GM19351 (cell line): ENCODE results near the gene CTPS2.
"Not testable (repeated sequence)": the region's sequence is repeated elsewhere in the genome, so short reads cannot be mapped to it uniquely, and the experiment has no call there.

ENCODE experiments used
- ATAC-seq: cut with Tn5 transposase; IDR thresholded peaks from one replicate; pipeline ENCODE4 v1.9.1; 2021; ENCODE audit warnings: mild to moderate bottlenecking, moderate library complexity; ENCODE audit not compliant: unreplicated experiment

The CTPS2 gene

DNA sequence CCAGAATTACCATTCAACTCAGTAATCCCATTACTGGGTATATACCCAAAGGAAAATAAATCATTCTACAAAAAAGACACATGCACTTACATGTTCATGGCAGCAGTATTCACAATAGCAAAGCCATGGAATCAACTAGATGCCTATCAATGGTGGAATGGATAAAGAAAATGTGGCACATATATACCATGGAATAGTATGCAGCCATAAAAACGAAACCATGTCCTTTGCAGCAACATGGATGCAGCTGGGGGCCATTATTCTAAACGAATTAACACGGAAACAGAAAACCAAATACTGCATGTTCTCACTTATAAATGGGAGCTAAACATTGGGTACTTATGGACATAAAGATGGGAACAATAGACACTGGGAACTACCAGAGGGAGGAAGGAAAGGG lies 101.8 kb downstream of the CTPS2 start:
- not testable (repeated sequence) for ATAC-seq

DNA sequence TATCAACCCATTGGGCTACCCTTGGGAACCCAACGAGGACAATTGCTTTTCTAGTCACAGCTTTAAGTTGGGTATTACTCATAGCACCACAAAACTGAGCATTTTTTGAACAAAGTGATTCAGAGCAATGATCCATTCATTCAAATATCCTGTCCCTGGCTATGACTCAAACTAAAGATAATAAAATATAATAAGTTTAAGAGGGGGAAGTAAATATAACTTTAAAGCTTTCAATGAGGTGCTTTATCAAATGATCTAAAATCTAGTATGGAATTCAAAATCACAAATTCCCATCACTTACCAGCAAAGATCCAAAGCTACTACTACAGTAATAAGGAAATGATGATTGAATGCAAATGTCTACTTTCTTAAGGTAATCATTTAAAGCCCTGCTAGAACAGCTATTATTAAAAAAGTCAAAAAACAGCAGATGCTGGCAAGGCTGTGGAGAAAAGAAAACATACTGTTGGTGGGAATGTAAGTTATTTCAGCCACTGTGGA lies 102.3 kb downstream of the CTPS2 start:
- ATAC-seq, result no peak

DNA sequence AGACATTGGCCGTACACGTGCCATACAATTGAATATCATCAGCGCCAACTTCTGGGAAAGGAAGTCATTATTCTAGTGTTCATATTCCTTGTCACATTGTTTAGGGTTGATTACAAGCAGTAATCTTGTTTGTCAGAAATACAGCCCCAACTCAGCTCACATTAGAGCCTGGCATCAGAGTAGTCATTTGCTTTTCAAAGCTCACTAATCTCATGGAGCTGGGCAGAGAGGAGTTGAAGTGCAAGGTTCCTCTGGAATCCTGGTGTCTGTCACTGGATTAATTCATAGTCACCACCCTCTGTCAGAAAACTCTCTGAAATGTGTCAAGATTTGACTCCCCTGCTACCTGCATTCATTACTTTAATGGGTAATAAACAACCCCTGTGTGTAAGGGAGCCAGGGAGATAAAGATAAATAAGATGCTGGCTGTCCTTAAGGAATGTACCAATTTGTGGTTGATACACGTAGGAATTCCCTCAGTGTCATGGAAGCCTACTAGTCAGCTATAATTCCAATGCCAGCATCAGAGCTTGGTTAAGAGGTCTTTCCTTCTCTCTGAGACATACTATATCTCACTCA lies 106.2 kb downstream of the CTPS2 start:
- ATAC-seq, result no peak

DNA sequence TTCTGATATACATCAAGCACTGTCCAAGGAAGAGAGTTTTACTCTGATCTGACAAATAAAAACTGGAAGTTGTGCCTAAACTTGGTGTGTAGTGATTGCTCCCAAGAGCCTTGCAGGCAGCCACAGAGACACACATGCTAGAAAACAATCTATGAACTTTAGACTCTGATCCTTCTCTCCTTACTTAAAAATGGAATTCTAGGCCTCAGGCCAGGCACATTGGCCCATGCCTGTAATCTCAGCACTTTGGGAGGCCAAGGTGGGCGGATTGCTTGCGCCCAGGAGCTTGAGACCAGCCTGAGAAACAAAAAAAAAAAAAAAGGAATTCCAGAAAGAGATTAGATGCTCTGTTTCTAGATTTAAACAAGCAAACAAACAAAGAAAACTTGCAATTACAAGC lies 108.1 kb downstream of the CTPS2 start:
- no peak for ATAC-seq

DNA sequence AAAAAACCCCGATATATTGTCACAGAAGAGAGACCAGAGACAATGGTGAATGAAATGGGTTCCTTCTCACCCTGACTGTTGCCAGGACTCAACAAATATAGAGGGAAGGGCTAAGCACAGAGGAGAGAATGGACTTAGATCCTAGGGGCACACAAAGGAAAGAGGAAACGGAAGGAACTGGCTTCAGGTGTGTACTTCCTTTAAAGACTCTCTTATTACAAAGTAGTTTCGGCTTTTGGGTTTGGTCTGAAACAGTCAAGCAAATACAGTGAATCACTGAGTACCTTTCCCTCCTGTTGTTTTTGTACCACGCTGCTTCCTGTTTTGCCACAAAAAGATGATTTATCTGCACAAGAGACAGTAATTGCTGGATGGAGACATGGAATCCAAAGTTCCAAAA lies 108.6 kb downstream of the CTPS2 start:
- no peak for ATAC-seq

DNA sequence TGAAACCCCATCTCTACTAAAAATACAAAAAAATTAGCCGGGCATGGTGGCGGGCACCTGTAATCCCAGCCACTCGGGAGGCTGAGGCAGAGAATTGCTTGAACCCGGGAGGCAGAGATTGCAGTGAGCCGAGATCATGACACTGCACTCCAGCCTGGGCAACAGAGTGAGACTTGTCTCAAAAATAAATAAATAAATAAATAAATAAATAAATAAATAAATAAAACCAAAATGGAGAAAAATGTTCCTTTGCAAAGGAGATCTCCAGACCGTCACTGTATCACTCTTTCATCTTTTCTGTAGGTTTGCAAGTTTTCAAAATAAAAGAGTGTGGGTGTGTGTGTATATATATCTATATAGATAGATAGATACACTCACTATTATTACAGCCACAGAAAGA lies 109.2 kb downstream of the CTPS2 start:
- ATAC-seq, result not testable (repeated sequence)

DNA sequence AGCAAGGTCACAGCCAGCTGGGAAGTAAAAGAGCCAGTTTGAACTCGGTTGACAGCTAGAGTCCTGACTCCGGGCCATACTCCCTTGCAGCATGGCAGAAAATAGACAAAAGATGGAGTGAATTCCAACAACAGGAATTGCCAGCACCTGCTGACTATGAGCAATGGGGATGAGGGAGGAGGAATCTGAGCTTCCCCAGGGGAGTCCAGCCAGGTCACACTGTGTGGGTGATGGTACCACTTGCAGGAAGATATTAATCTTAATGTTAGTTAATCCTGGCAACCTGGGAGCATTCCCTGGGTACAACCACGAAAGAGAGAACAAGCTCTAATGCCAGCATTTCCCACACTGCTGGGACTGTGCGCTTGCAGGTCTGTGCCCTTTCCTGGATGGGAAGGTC lies 110.6 kb downstream of the CTPS2 start:
- no peak for ATAC-seq

DNA sequence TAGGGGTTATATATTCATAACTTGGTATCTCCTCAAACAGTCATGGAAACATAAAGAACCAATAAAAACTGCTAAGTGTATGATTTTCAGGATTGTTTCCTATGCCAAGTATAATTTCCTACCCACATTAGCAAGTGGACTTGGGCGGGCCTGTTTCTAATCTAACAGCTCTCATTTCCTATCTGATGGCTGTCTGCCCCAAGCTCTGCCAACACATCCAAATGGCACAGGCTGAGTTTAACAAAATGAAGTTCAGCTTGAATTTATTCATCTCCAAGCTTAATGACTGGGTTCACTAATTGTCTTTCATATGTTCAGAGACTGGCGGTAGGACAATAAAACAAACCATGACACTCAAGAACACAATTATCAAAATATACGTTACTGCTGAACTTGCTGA lies 118.0 kb downstream of the CTPS2 start:
- no peak for ATAC-seq

DNA sequence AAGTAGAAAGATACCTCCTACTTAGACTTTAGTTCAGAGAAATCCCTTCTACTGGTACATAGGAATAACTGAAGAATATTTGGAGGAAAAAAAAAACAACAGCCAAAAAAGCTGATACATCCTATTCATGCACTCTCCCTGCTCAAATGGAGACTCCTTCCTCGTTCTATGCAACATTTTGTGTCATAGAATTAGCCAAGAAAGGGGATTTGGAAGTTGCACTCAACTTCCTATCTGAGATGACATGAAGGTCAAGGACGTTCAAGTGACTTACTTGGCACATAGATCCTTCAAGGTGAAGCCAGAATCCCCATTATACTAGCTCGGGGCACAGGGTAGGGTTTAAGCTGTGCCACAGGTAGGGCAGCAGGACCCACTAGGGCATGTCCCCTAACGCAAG lies 118.7 kb downstream of the CTPS2 start:
- no peak for ATAC-seq

DNA sequence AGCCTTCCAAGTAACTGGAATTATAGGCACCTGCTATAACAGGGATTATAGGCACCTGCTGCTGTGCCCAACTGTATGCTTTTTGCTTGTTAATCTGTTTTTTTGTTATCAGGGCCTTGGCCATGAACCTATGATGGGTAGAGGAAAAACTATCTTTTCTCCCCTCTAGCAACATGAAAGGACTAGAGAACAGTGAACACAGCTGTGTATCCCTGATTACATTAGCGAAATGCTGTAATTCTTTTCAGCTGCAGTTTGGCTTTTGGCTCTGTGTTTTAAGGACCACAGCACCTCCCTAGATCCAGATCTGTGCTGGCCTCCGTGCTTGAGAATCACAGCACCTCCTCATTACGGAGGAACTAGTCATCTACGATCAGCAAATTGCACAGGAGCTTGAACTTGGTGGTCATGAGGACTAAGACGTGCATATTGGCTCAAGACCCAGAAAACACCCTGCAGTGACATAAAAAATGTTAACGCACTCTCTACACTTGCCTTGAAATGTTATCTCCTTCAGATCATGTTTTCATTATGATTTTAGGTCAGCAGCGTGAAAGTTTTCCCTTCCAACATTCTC lies 120.2 kb downstream of the CTPS2 start:
- no peak for ATAC-seq

DNA sequence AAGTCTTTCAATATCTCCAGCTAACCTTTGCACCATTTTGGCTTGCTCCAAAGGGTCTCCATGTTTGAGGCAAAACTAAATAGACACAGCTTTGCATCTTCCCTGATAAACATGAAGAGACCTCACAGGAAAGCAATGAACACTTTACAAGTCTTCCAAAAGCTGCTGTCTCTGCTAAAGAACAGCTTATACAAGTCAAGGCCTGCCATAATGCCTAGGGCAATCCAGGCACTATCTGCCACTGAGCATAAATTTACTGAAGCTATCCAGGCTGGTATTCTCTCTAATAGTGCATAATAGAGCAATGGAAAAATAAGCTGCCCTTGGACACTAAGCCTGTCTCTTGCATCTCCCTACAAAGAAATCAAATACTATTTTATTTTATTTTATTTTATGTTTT lies 122.6 kb downstream of the CTPS2 start:
- ATAC-seq, result no peak

DNA sequence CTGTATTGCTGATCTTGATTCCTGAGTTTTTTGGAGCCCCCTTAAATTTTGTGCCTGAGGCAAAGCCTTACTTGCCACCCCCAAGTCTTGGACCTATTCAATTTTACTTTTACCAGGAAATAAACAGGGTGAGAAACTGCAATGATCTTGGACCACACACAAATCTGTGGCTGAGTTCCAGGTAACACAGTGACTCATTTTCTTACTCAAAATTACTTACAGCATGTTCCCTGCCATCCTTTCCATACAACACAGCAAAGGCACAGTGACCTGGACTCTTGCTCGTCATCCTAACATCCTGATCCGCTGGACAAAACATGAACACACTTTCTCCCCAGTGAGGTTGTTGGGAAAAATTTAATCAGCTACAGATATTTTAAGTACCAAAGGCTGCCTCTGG lies 123.3 kb downstream of the CTPS2 start:
- no peak for ATAC-seq

DNA sequence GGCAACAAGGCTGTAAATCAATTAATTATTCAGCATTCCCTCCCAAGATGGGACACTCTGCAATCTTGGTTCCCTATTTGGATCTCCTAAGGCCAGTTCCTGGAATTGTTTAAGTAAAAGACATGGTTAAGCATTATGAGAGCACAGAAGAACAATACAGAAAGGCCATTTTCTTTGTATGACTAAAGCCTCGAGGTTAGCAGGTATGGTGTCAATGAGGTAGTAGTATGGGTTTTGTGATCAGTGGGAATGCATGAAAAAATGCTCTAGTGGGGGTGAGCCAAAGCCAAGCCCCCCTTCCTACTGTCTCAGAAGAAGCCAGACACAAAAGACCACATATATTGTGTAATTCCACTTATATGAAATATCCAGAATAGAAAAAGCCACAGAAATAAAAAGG lies 124.2 kb downstream of the CTPS2 start:
- no peak for ATAC-seq

DNA sequence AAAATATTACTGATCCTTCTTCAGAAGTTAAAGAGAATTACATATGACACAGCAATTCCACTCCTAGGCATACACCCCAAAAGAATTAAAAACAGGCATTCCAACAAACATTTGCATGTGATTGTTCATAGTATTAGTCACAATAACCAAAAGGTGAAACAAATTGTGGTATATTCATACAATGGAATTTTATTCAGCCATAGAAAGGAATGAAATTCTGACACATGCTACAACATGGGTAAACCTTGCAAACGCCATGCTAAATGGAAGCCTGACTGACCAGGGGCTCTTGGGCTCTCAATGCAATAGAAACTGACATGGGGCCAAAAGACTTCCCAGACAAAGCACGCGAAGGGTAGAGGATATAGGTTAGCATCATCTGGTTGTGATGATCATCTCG lies 124.6 kb downstream of the CTPS2 start:
- no peak for ATAC-seq

DNA sequence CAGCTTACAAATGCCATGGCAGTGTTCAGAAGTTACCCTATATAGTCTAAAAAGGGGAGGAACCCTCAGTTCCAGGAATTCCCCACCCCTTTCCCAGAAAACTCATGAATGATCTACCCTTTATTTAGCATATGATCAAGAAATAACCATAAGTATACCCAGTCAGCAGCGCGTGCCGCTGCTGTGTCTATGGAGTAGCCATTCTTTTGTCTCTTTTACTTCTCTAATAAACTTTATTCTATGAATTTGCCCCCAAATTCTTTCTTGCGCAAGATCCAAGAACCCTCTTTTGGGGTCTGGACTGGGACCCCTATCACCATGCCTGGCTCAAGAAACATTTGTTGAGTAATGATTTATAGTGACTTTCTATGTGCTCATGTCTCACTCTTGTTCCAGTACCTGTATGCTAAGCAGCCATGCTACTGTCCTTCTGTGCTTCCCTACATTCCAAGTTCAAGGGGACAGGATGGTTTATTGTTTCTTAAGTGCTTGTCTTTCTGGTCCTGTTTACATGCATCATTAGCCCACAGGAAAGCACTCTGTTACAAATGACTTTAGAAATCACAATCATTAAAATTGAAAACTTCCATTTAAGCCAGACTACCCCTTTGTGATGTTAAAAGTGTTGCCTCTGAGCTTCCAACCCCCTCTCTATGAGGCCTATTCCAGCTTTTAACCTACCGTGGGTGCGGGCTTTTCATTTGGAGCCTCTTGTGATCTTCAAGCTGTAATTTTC lies 125.9 kb downstream of the CTPS2 start:
- ATAC-seq, result no peak

DNA sequence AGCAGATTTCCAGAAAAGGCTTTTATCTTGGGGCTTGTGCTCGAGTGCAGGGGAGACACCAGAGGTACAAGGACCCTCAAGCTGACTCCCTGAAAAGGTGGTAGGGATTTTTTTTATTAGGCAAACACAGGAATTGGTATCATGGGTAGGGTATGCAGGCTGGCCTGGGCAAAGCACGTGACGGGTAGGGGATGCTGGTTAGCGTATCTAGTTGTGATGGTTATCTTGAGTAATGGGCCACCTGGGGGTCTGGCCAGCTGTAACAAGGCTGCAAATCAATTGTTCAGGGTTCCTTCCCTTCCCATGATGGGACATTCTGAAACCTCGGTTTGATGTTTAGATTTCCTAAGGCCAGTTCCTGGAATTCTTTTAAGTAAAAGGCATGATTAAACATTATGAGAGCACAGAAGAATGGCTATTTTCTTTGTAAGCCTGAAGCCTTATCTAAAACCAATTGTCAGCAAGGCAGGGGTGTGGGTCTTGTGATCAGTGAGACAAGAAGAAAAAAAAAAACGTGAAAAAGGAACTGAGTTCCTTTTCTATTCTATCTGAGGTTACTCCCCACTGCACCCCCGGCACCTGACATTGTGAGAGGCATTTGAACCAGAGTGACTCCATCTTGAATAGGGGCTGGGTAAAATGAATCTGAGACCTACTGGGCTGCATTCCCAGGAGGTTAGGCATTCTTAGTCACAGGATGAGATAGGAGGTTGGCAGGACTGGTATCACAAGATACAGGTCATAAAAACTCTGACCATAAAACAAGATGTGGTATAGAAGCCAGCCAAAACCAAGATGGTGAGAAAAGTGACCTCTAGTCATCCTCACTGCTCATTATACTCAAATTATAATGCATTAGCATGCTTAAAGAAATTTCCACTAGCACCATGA lies 126.7 kb downstream of the CTPS2 start:
- ATAC-seq, result no peak

DNA sequence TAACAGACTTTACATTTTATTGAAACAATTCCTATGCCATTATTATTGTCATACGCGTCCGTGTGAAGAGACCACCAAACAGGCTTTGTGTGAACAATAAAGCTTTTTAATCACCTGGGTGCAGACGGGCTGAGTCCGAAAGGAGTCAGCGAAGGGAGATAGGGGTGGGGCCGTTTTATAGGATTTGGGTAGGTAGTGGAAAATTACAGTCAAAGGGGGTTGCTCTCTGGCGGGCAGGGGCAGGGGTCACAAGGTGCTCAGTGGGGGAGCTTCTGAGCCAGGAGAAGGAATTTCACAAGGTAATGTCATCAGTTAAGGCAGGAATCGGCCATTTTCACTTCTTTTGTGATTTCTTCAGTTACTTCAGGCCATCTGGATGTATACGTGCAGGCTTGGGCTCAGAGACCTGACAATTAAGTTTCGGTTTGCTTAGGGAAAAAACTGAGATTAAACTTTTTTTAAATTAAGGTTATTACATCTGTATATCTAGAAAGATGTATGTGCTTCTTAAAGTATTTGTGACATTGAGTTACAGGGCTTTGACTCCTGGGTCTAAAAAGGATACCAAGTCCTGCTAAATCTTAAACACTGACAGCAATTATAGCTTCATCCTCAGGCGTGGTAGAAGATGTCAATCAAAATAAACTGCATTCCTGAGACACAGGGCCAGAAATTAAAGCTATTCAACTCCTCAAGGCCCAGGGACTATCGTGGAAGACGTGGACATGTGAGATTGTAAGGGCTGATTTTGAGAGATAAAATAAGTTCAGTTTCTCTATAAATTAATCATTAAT lies 132.3 kb downstream of the CTPS2 start:
- ATAC-seq, result not testable (repeated sequence)

DNA sequence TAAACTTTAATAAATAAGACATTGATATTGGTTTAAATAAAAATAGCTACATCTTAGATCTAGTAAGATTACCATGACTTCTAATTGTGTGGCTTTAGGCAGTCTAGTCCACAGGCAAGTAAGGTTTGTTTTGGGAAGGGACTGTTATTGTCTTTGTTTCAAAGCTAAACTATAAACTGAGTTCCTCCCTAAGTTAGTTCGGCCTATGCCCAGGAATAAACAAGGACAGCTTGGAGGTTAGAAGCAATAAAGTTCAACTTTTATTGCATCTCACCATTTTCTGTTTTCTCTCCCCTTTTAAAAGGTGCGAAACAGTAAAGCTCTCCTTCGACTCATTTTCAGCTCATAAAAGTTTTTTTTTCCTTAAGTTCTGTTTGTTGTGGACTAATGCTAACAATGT lies 133.0 kb downstream of the CTPS2 start:
- no peak for ATAC-seq

DNA sequence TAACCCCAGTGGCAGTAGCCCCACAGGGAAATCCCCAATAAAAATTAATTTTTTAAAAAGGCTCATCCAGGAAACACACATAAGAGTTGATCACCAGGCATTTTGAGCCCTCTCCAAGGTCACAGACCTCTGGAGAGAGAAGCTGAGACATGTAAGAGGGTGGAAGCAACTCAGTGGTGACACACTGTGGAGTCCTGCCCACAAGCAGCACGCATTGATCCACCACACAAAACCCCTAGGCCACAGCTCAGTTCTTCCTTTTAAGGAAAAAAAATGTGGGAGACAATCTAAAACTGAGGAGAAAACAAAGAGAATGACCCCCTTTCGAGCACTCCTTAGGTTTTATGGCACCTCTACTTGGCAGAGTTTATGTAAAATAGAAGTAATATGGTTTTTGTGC lies 134.3 kb downstream of the CTPS2 start:
- no peak for ATAC-seq

DNA sequence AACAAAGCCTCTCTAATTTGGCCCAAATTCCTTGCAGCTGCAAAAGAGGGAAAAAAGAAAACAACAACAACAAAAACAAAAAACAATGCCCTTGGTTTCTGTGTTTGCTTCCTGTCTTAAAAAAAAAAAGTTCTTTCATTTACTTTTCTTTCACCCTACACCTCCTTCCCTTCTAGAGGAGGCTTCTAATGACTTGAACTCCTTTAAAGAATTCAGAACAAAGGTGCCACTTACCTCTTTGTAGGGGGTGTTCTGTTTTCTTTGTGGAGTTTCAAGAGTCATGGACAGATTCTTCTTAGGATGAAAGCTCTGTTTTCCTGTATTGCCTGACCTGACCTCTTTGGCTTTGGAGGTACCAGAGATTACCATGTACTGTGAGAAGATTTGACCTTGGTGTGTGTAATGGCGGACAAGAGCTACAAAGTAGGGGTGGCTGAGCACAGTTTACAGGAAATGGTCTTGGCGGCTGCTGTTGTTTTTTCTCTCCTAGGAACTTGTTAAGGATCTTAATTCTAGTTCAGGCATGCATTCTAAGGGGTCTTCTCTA lies 134.9 kb downstream of the CTPS2 start:
- no peak for ATAC-seq
